Mesothelial cell of epicardium (in vitro differentiated cells): Measurements from ENCODE around the gene TBC1D5. TPM values are rescaled to one million over a fixed set of nuclear protein-coding genes. Genes with fewer than 3 reads are reported as not detected.

ENCODE experiments used
- DNase-seq, 2 experiments: peaks; one replicate each; pipeline ENCODE4 v3.0.0; 2021; ENCODE audit warnings: low spot score in 2 of 2; ENCODE audit not compliant: unreplicated experiment in 2 of 2
- H3K27ac Mint-ChIP-seq: 2 replicates; pipeline ENCODE4 v1.8.0; 2021; ENCODE audit warnings: mixed read lengths
- H3K27me3 Mint-ChIP-seq: 2 replicates; pipeline ENCODE4 v1.8.0; 2021; ENCODE audit warnings: low read depth, mixed read lengths
- H3K36me3 Mint-ChIP-seq: 2 replicates; pipeline ENCODE4 v1.8.0; 2021; ENCODE audit warnings: mixed read lengths
- H3K4me1 Mint-ChIP-seq: 2 replicates; pipeline ENCODE4 v1.8.0; 2021; ENCODE audit warnings: mixed read lengths
- H3K4me3 Mint-ChIP-seq: 2 replicates; pipeline ENCODE4 v1.8.0; 2021; ENCODE audit warnings: mild to moderate bottlenecking, moderate library complexity, mixed read lengths
- H3K9me3 Mint-ChIP-seq: 2 replicates; pipeline ENCODE4 v1.8.0; 2021; ENCODE audit warnings: mixed read lengths
- total RNA-seq: library from RNA; stranded (reverse); gene quantifications from 3 replicates; pipeline ENCODE4 v1.2.1, GENCODE V29; 2021
- TF ChIP-seq, protein P1 (sequence below): fragments of 200-600 bp; sonication (generic); IDR thresholded peaks from one replicate; pipeline ENCODE4 v1.5.0; 2021; ENCODE audit warnings: antibody characterized with exemption; ENCODE audit not compliant: unreplicated experiment

Gene TBC1D5
- total RNA-seq, 1 donor from 2014 or later = 75.3 TPM

DNA sequence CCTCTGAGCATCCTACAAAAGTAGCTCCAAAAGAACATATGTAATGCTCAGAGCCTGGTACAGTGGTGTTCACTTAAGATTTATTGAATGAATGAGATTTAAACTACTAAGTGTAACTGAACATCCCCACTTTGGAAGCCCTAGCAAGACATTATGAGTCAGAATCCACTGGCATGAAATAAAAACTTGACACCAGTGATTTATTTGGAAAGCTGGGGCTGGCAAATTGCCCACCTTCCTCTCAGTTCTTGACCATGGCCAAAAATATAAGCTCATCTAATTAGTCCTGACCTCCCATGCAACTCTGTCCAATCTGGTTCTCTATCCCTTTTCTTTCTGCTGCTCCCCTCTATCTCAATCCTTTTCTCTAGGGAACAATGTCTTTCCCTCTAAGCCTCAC is 439.7 kb downstream of the TBC1D5 start:
- no peaks in the 10 kb centered on the region for H3K9me3 Mint-ChIP-seq
- H3K27ac Mint-ChIP-seq = no peak overlapping the region
- TF ChIP-seq, protein P1, sequence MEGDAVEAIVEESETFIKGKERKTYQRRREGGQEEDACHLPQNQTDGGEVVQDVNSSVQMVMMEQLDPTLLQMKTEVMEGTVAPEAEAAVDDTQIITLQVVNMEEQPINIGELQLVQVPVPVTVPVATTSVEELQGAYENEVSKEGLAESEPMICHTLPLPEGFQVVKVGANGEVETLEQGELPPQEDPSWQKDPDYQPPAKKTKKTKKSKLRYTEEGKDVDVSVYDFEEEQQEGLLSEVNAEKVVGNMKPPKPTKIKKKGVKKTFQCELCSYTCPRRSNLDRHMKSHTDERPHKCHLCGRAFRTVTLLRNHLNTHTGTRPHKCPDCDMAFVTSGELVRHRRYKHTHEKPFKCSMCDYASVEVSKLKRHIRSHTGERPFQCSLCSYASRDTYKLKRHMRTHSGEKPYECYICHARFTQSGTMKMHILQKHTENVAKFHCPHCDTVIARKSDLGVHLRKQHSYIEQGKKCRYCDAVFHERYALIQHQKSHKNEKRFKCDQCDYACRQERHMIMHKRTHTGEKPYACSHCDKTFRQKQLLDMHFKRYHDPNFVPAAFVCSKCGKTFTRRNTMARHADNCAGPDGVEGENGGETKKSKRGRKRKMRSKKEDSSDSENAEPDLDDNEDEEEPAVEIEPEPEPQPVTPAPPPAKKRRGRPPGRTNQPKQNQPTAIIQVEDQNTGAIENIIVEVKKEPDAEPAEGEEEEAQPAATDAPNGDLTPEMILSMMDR = no peak
- no peak for DNase-seq
- no peaks in the 10 kb centered on the region for H3K27me3 Mint-ChIP-seq
- no peaks in the 10 kb centered on the region for H3K4me1 Mint-ChIP-seq
- H3K36me3 Mint-ChIP-seq = no peaks in the 10 kb centered on the region
- no peak overlapping the region for H3K4me3 Mint-ChIP-seq

- H3K4me3 Mint-ChIP-seq = no peak overlapping the region
- no peaks in the 10 kb centered on the region for H3K9me3 Mint-ChIP-seq
- no peak overlapping the region for H3K27ac Mint-ChIP-seq
- no peaks in the 10 kb centered on the region for H3K36me3 Mint-ChIP-seq
- no peak for DNase-seq
- no peaks in the 10 kb centered on the region for H3K27me3 Mint-ChIP-seq
- no peaks in the 10 kb centered on the region for H3K4me1 Mint-ChIP-seq
- TF ChIP-seq, protein P1 = no peak
Observed at GRCh38 chr3:17302170-17302569, 440.3 kb downstream of the TBC1D5 start.

DNA sequence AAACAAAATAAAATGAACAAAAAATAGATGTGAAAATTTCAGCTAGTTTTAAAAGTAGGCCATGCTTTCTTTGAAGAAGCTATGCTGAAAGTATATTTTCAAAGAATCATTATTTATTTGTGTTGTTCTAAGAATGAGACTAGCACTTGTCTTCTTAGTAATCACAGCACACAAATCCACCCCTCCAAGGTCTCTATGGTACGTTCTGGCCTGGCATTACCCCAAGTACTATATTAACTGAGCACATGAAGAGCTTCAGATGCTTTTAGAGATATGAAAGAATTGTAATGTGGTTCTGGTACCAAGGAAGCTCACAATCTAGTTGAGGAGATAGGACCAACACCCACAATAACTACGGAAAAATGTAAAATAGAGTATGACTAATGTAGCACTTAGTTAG is 441.2 kb downstream of the TBC1D5 start:
- H3K9me3 Mint-ChIP-seq = no peaks in the 10 kb centered on the region
- DNase-seq = no peak
- peaks cover 4% of the 10 kb centered on the region for H3K36me3 Mint-ChIP-seq

DNA sequence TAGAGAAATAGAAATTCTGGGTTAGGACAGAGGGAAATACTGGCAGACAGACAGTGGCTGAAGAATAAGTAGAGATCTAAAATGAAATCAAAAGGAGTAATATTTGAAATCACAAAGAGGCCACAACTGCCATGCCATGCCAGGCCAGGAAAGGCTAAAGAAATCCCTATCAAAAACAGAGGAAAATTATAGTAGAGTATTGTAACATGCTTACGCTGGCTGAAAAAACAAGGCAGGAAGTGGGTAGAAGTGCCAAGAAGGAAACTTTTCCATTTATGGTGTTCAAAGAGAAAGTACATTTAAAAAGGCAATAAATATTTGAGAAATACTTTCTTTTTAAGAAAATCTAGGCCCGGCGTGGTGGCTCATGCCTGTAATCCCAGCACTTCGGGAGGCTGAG is 442.0 kb downstream of the TBC1D5 start:
- TF ChIP-seq, protein P1 = no peak
- H3K27ac Mint-ChIP-seq = no peak overlapping the region
- H3K9me3 Mint-ChIP-seq = no peaks in the 10 kb centered on the region
- DNase-seq = no peak
- no peaks in the 10 kb centered on the region for H3K27me3 Mint-ChIP-seq
- H3K36me3 Mint-ChIP-seq = peaks cover 4% of the 10 kb centered on the region
- no peaks in the 10 kb centered on the region for H3K4me1 Mint-ChIP-seq
- H3K4me3 Mint-ChIP-seq = no peak overlapping the region

More for the DNA sequence above, 441.2 kb downstream of the TBC1D5 start:
- H3K27me3 Mint-ChIP-seq = no peaks in the 10 kb centered on the region
- no peak overlapping the region for H3K4me3 Mint-ChIP-seq
- TF ChIP-seq, protein P1 = no peak
- no peak overlapping the region for H3K27ac Mint-ChIP-seq
- H3K4me1 Mint-ChIP-seq = no peaks in the 10 kb centered on the region

- H3K9me3 Mint-ChIP-seq = no peaks in the 10 kb centered on the region
- peaks cover 4% of the 10 kb centered on the region for H3K36me3 Mint-ChIP-seq
- H3K27me3 Mint-ChIP-seq = no peaks in the 10 kb centered on the region
- DNase-seq = no peak
- no peak overlapping the region for H3K27ac Mint-ChIP-seq
- H3K4me3 Mint-ChIP-seq = no peak overlapping the region
- TF ChIP-seq, protein P1 = no peak
- H3K4me1 Mint-ChIP-seq = peaks cover 6% of the 10 kb centered on the region
Observed at GRCh38 chr3:17298038-17298437, 444.4 kb downstream of the TBC1D5 start.

GRCh38 chr3:17292556-17292955 is 449.9 kb downstream of the TBC1D5 start:
- H3K27me3 Mint-ChIP-seq = no peaks in the 10 kb centered on the region

More at GRCh38 chr3:17292556-17292955, 449.9 kb downstream of the TBC1D5 start:
- no peak for DNase-seq
- H3K27ac Mint-ChIP-seq = no peak overlapping the region
- peaks cover 6% of the 10 kb centered on the region for H3K36me3 Mint-ChIP-seq
- TF ChIP-seq, protein P1 = no peak
- H3K4me1 Mint-ChIP-seq = peaks cover 9% of the 10 kb centered on the region
- H3K4me3 Mint-ChIP-seq = no peak overlapping the region
- no peaks in the 10 kb centered on the region for H3K9me3 Mint-ChIP-seq
